ENCODE data around the gene MCTP2.

DNA sequence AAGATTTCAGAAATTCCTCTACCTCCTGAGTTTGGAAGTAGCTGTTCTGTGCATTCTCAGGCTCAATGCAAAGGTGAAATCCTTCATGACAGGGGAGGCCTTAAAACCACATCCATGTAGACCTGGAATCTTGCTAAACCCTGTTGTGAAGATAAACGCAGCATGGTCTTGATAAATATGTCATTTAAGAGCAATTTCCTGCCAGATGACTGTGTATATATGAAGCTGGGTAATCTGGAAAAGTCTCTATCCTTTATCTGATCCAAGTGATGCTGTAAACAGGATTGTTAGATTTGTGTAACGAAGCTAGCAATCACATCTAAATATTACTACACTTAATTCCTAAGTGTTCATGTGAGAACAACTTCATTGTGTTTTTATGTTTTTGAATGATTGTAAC, 9.1 kb downstream of the MCTP2 start:
- no peak for TF ChIP-seq POLR2A (IDR thresholded peaks at IDR 0.05)
- TF ChIP-seq, protein P1, sequence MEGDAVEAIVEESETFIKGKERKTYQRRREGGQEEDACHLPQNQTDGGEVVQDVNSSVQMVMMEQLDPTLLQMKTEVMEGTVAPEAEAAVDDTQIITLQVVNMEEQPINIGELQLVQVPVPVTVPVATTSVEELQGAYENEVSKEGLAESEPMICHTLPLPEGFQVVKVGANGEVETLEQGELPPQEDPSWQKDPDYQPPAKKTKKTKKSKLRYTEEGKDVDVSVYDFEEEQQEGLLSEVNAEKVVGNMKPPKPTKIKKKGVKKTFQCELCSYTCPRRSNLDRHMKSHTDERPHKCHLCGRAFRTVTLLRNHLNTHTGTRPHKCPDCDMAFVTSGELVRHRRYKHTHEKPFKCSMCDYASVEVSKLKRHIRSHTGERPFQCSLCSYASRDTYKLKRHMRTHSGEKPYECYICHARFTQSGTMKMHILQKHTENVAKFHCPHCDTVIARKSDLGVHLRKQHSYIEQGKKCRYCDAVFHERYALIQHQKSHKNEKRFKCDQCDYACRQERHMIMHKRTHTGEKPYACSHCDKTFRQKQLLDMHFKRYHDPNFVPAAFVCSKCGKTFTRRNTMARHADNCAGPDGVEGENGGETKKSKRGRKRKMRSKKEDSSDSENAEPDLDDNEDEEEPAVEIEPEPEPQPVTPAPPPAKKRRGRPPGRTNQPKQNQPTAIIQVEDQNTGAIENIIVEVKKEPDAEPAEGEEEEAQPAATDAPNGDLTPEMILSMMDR (IDR thresholded peaks at IDR 0.05 in 4 of 5, conservative IDR thresholded peaks at IDR 0.05 in 1 of 5): no peak

All from gastrocnemius medialis (tissue), 4 donors.